ENCODE results near the gene B3GNT4.
A peak's percentile ranks its signal among the peaks of the same experiment; 100 is the strongest.

Gene B3GNT4

DNA sequence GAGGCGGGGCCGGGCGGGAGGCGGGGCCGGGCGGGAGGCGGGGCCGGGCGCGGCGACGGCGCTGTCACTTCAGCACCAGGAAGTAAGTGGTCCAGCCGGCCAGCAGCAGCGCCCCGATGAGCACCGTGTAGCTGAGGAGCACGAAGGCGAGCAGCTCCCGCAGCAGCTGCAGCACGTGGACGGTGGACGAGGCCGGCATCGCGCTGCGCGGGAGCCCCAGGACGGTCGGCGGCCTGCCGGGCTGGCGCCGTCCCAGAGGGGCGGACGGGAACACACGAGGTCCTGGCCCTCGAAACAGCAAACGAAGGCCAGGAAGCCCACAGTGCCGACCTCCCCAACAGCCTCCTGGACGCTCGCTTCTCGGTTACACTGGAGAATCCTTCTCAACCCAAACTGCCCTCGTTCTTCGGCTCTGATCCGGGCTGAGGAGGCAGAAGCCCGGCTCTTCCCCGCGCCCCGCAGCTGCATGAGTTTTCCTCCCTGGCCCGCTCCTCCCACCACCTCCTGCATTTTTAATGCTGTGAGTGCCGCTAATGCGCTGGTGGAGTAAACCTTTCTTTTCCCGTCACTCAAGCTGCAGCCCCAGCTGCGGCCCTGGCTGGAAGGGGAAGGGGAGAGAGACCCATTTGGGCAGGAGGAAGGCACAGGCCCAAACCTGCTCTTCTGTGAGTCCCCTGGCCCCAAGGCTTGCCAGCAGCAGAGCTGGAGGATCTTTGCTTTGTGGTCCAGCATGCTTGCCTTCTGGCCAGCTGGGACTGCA is 23.0 kb downstream of the B3GNT4 start:
- Histone ChIP-seq H3K4me1 (ENCODE audit: insufficient read depth, low read length) (peaks cover 19% of the 10 kb centered on the region), H3K27me3 (ENCODE audit: control insufficient read depth in 1 of 2, insufficient read depth in 2 of 2, low read length in 2 of 2) (no peaks in the 10 kb centered on the region), H3K9ac (ENCODE audit: low read length) (no peak overlapping the region), H3K9me3 (ENCODE audit: low read length) (no peaks in the 10 kb centered on the region), H3K36me3 (ENCODE audit: insufficient read depth, low read length) (peaks cover 34% of the 10 kb centered on the region), H3K4me3 (ENCODE audit: low read depth in 1 of 2, low read length in 2 of 2) (peak overlapping the region; percentile 34 to 58), H3K27ac (ENCODE audit: low read depth, low read length) (peak overlapping the region; percentile 40)

DNA sequence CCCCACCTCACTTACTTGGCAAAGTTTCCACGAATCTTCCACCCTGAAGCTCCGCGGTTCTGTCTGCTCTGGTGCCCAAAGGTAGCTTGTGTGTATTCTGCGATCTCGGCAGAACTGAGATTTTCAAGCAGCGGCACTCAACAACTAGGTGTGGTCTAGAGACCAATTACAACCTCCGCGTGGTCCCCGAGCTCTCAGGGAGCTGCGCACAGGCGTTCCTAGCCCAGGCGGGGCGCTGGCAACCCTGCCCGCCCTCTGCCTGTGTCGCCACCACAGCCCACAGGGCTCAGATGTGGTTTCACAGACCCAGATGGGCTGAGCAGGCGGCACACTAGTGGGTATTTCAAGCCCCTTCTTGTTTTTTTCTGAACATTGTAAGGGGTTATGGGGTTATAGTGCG is 23.8 kb downstream of the B3GNT4 start:
- Histone ChIP-seq H3K36me3 (ENCODE audit: insufficient read depth, low read length) (peaks cover 29% of the 10 kb centered on the region), H3K9me3 (ENCODE audit: low read length) (no peaks in the 10 kb centered on the region), H3K27ac (ENCODE audit: low read depth, low read length) (no peak overlapping the region), H3K9ac (ENCODE audit: low read length) (no peak overlapping the region), H3K4me3 (ENCODE audit: low read depth in 1 of 2, low read length in 2 of 2) (no peak overlapping the region), H3K4me1 (ENCODE audit: insufficient read depth, low read length) (peaks cover 19% of the 10 kb centered on the region), H3K27me3 (ENCODE audit: control insufficient read depth in 1 of 2, insufficient read depth in 2 of 2, low read length in 2 of 2) (no peaks in the 10 kb centered on the region)

DNA sequence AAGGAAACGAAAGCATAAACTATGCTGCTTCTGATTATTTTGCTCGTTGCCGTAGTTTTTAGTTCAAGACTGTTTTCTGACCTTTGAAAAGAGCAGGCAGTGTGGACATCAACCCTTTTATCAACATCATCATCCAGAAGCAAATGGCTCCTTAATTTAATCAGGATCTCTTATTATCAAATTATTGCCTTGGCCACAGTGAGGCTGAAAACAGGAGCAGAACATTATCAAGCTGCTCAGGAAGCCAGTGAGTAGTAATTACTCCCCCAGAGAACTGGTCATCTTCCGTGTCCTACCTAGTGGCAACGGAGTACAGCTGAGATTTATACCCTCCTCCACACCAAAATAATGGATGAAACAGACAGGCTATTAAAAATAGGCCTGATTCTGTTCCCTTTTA is 24.6 kb downstream of the B3GNT4 start:
- Histone ChIP-seq H3K36me3 (ENCODE audit: insufficient read depth, low read length) (peaks cover 36% of the 10 kb centered on the region), H3K9ac (ENCODE audit: low read length) (no peak overlapping the region), H3K27ac (ENCODE audit: low read depth, low read length) (no peak overlapping the region), H3K4me1 (ENCODE audit: insufficient read depth, low read length) (peaks cover 19% of the 10 kb centered on the region), H3K9me3 (ENCODE audit: low read length) (no peaks in the 10 kb centered on the region), H3K4me3 (ENCODE audit: low read depth in 1 of 2, low read length in 2 of 2) (no peak overlapping the region), H3K27me3 (ENCODE audit: control insufficient read depth in 1 of 2, insufficient read depth in 2 of 2, low read length in 2 of 2) (no peaks in the 10 kb centered on the region)

DNA sequence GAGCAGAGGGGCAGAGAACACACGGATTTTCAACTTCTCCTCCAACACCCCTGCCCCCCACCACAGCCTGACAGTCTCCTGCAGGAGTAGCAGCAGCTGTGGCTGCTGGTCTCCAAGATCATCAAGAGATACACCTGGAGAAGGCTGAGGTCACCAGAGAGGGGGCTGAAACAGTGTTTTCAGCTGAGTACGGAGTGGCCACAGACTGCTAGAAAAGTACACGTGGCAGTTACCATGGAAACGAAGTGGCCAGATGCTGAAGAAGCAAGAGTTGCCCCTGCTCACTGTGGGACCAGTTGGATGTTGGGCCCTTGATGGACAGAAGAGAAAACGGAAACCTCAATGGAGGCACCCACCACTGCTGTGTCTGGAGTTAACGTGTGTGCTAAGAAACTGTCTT is 27.3 kb downstream of the B3GNT4 start:
- no peak overlapping the region for H3K4me3 ChIP-seq (ENCODE audit: low read depth in 1 of 2, low read length in 2 of 2)
- peaks cover 47% of the 10 kb centered on the region for H3K36me3 ChIP-seq (ENCODE audit: insufficient read depth, low read length)
- no peaks in the 10 kb centered on the region for H3K27me3 ChIP-seq (ENCODE audit: control insufficient read depth in 1 of 2, insufficient read depth in 2 of 2, low read length in 2 of 2)

DNA sequence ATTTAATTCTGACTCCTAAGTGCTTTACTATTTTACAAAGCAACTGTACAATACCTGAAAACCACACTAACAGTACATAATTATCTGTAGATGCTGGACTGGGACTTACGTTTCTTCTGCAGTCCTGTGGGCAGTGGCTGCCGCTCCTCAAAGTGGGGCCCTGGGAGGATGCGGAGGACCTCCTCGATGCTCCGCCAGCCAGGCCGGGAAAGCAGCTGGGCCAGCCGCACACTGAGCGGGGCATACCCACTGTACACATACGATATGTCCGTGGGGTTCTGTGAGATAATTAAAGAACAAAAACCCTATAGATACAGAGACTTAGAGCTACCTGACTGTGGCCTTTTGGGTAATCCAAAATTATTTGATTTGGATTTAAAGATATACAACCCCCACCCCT is 29.2 kb downstream of the B3GNT4 start:
- Histone ChIP-seq H3K36me3 (ENCODE audit: insufficient read depth, low read length) (peaks cover 53% of the 10 kb centered on the region), H3K9me3 (ENCODE audit: low read length) (no peaks in the 10 kb centered on the region), H3K4me3 (ENCODE audit: low read depth in 1 of 2, low read length in 2 of 2) (no peak overlapping the region), H3K4me1 (ENCODE audit: insufficient read depth, low read length) (no peaks in the 10 kb centered on the region), H3K9ac (ENCODE audit: low read length) (no peak overlapping the region), H3K27me3 (ENCODE audit: control insufficient read depth in 1 of 2, insufficient read depth in 2 of 2, low read length in 2 of 2) (no peaks in the 10 kb centered on the region), H3K27ac (ENCODE audit: low read depth, low read length) (no peak overlapping the region)

More for the DNA sequence above, 27.3 kb downstream of the B3GNT4 start:
- Histone ChIP-seq H3K9me3 (ENCODE audit: low read length) (no peaks in the 10 kb centered on the region), H3K27ac (ENCODE audit: low read depth, low read length) (no peak overlapping the region), H3K9ac (ENCODE audit: low read length) (no peak overlapping the region), H3K4me1 (ENCODE audit: insufficient read depth, low read length) (peaks cover 9% of the 10 kb centered on the region)

DNA sequence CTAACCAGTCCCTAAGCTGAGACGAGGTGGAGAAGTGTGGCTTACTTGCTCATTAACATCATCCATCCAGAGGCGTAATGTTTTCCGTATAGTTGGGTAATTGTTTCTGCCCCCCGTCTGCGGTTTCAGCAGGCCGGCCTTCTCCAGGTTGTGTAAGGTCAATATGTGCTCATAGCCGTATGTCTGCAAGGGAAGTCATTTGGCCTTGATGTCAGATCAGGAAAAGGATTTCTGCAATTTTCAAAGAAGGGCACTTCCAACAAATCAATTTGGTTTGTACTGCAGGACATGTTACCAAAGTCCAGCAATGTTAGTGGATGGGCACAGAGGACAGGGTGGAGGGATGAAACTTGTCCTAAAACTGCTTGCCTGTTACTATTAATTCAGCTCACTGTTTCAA is 32.2 kb downstream of the B3GNT4 start:
- Histone ChIP-seq H3K9me3 (ENCODE audit: low read length) (no peaks in the 10 kb centered on the region), H3K27ac (ENCODE audit: low read depth, low read length) (no peak overlapping the region), H3K27me3 (ENCODE audit: control insufficient read depth in 1 of 2, insufficient read depth in 2 of 2, low read length in 2 of 2) (no peaks in the 10 kb centered on the region), H3K9ac (ENCODE audit: low read length) (no peak overlapping the region), H3K4me3 (ENCODE audit: low read depth in 1 of 2, low read length in 2 of 2) (no peak overlapping the region), H3K36me3 (ENCODE audit: insufficient read depth, low read length) (peaks cover 45% of the 10 kb centered on the region), H3K4me1 (ENCODE audit: insufficient read depth, low read length) (no peaks in the 10 kb centered on the region)

DNA sequence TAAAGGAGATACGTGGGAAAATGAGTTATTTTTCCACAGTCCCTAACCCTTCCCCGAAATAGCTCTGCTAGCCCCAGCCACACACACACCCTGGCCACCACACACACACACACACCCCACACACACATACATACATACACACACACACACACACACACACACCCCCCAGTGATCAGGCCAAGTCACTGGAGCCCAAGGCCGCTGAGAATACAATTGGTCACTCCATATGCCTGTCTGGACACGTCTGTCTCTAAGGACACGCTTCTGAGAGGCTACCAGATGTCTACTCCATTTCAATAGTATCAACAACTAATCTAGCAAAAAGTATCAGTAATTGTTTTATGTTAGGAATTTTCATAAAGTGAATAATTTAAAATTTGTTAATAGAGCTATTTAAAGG is 35.4 kb downstream of the B3GNT4 start:
- peaks cover 38% of the 10 kb centered on the region for H3K36me3 ChIP-seq (ENCODE audit: insufficient read depth, low read length)

DNA sequence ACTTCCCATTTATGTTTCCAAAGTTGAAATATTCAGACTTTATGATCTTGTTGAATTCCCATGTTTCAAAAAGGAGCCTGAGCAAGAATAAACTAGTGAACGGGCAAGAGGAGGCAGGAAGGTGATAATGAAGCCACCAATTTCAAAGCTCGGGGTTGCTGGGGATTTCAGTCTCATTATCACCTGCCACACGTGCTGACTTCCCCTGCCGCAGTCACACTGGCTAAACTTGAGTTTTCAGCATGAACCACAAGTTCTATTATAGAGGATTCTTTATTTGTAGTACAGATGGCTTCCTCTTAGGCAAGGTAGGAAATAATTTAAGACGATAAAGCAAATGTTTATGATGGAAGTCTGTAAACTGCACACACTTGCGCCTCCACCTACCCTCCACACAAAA is 40.5 kb downstream of the B3GNT4 start:
- Histone ChIP-seq H3K4me1 (ENCODE audit: insufficient read depth, low read length) (no peaks in the 10 kb centered on the region), H3K27me3 (ENCODE audit: control insufficient read depth in 1 of 2, insufficient read depth in 2 of 2, low read length in 2 of 2) (no peaks in the 10 kb centered on the region), H3K9me3 (ENCODE audit: low read length) (no peaks in the 10 kb centered on the region), H3K9ac (ENCODE audit: low read length) (no peak overlapping the region), H3K27ac (ENCODE audit: low read depth, low read length) (no peak overlapping the region), H3K4me3 (ENCODE audit: low read depth in 1 of 2, low read length in 2 of 2) (no peak overlapping the region), H3K36me3 (ENCODE audit: insufficient read depth, low read length) (peaks cover 24% of the 10 kb centered on the region)

More for the DNA sequence above, 35.4 kb downstream of the B3GNT4 start:
- Histone ChIP-seq H3K9ac (ENCODE audit: low read length) (no peak overlapping the region), H3K4me3 (ENCODE audit: low read depth in 1 of 2, low read length in 2 of 2) (no peak overlapping the region), H3K4me1 (ENCODE audit: insufficient read depth, low read length) (no peaks in the 10 kb centered on the region), H3K9me3 (ENCODE audit: low read length) (no peaks in the 10 kb centered on the region), H3K27me3 (ENCODE audit: control insufficient read depth in 1 of 2, insufficient read depth in 2 of 2, low read length in 2 of 2) (no peaks in the 10 kb centered on the region), H3K27ac (ENCODE audit: low read depth, low read length) (no peak overlapping the region)

DNA sequence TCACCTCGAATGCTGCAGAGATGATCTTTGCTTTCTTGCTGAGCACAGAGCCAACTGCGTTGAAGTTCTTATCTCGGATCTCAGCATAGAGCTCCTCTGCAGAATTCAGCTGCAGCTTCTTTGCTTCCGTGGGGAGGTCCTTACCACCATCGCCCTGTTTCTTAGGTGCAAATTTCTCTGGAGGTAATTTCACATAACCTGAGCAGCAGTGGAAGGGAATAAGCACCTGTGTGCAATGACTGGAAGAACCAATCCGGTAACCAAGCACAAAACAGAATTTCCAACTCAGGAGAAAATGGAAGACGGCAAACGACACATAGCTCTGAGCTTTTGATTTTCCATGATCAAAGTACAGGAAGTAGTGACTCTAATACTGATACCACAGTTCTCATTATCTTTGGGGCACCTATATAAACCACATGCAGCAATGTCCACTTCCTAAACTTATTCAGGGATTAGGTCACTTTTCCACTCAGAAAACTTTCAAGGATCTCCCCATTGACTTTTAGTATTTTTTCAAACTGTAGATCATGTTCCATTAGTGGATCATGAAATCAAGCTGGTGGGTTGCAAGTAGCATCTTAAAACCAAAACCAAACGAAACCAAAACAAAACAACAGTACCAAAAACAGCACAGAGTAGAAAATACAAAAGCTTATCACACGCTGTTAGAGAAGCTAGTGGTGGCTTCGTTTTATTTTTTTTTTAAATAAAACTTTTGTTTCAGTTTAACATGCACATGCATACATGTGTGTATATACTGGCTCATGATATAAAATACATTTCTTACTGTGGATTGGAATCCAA is 41.3 kb downstream of the B3GNT4 start:
- Histone ChIP-seq H3K4me1 (ENCODE audit: insufficient read depth, low read length) (no peaks in the 10 kb centered on the region), H3K9ac (ENCODE audit: low read length) (no peak overlapping the region), H3K36me3 (ENCODE audit: insufficient read depth, low read length) (peaks cover 24% of the 10 kb centered on the region), H3K27ac (ENCODE audit: low read depth, low read length) (no peak overlapping the region), H3K9me3 (ENCODE audit: low read length) (no peaks in the 10 kb centered on the region), H3K27me3 (ENCODE audit: control insufficient read depth in 1 of 2, insufficient read depth in 2 of 2, low read length in 2 of 2) (no peaks in the 10 kb centered on the region), H3K4me3 (ENCODE audit: low read depth in 1 of 2, low read length in 2 of 2) (no peak overlapping the region)

DNA sequence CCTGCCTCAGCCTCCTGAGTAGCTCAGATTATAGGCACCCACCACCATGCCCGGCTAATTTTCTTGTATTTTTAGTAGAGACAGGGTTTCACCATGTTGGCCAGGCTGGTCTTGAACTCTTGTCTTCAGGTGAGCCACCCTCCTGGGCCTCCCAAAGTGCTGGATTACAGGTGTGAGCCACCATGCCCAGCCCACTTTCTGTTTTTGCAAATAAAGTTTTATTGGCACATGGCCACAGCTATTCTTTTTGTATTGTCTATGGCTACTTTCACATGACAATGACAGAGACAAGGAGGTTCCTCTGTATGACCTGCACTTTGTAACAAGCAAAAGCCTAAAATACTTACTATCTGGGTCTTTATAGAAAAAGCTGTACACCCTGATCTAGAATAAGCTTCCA is 42.0 kb downstream of the B3GNT4 start:
- Histone ChIP-seq H3K27ac (ENCODE audit: low read depth, low read length) (no peak overlapping the region), H3K9ac (ENCODE audit: low read length) (no peak overlapping the region), H3K9me3 (ENCODE audit: low read length) (no peaks in the 10 kb centered on the region), H3K4me3 (ENCODE audit: low read depth in 1 of 2, low read length in 2 of 2) (no peak overlapping the region), H3K36me3 (ENCODE audit: insufficient read depth, low read length) (peaks cover 29% of the 10 kb centered on the region), H3K27me3 (ENCODE audit: control insufficient read depth in 1 of 2, insufficient read depth in 2 of 2, low read length in 2 of 2) (no peaks in the 10 kb centered on the region), H3K4me1 (ENCODE audit: insufficient read depth, low read length) (no peaks in the 10 kb centered on the region)

DNA sequence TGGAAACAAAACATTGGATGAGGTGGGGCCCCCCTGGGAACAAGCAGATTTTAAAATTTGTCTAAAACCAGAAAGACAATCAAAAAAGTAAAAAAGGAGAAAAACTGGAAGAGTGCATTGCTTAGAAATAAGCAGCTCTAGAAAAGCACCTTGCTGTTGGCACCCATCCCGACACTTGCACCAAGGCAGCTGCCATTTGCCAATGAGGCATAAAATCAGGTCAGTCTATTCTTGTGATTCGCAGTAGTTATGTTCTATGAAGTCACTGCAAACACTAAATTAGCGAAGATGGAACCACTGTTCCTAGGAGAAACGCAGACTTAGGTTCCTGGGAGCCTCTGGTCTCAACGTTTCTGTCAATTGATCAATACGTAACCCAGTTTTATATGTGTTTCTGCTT is 46.5 kb downstream of the B3GNT4 start:
- H3K9me3 ChIP-seq (ENCODE audit: low read length): no peaks in the 10 kb centered on the region
- H3K36me3 ChIP-seq (ENCODE audit: insufficient read depth, low read length): peaks cover 23% of the 10 kb centered on the region
- no peak overlapping the region for H3K4me3 ChIP-seq (ENCODE audit: low read depth in 1 of 2, low read length in 2 of 2)
- H3K4me1 ChIP-seq (ENCODE audit: insufficient read depth, low read length): no peaks in the 10 kb centered on the region
- no peak overlapping the region for H3K9ac ChIP-seq (ENCODE audit: low read length)
- H3K27me3 ChIP-seq (ENCODE audit: control insufficient read depth in 1 of 2, insufficient read depth in 2 of 2, low read length in 2 of 2): no peaks in the 10 kb centered on the region
- H3K27ac ChIP-seq (ENCODE audit: low read depth, low read length): no peak overlapping the region
